Testis (tissue), 3 donors: ENCODE data around the gene IKZF3. TPM values are rescaled to one million over a fixed set of nuclear protein-coding genes. Genes with fewer than 3 reads are reported as not detected.

Experiments used
- DNase-seq: peaks from one replicate; pipeline ENCODE4 v3.0.0-alpha.2; 2019
- H3K27ac ChIP-seq, 2 donors: fragments of 200-600 bp; sonication (generic); one replicate each; pipeline ENCODE4 v1.5.1; 2019
- H3K27me3 ChIP-seq: fragments of 200-600 bp; sonication (generic); one replicate; pipeline ENCODE4 v1.5.1; 2019
- H3K36me3 ChIP-seq: fragments of 200-600 bp; sonication (generic); one replicate; pipeline ENCODE4 v1.5.1; 2017; ENCODE audit warnings: low read depth; ENCODE audit errors: missing control alignments
- H3K4me1 ChIP-seq: fragments of 200-600 bp; sonication (generic); one replicate; pipeline ENCODE4 v1.5.1; 2019
- H3K4me3 ChIP-seq, 2 donors: fragments of 200-600 bp; sonication (generic); one replicate each; pipeline ENCODE4 v1.5.1; 2017 to 2019
- H3K9me3 ChIP-seq: fragments of 200-600 bp; sonication (generic); one replicate; pipeline ENCODE4 v1.5.1; 2017
- POLR2A ChIP-seq: fragments of 450-650 bp; IDR thresholded peaks from one replicate; pipeline ENCODE4 v1.6.1; 2017; ENCODE audit warnings: antibody characterized with exemption, mild to moderate bottlenecking, moderate library complexity
- WGBS, 2 donors: methylation state at CpG; one replicate each; pipeline ENCODE4 v1.1.5; 2018; 5-methylcytosine and 5-hydroxymethylcytosine counted together
- intact Hi-C: fragments of 100-400 bp; cut with DNase I; formaldehyde crosslinking; loops from one replicate; pipeline ENCODE4 v1.15.1; 2023; ENCODE audit warnings: low total_unique reads
- polyA plus RNA-seq: library from polyadenylated mRNA; stranded (reverse); fragments of 350-450 nt; fragmentation: Illumina TruSeq; extraction: RNeasy Lipid Tissue Mini Kit (QIAGEN cat#74804); gene quantifications from one replicate; pipeline ENCODE4 v1.2.3, GENCODE V29; 2014; ENCODE audit warnings: low read depth, low replicate concordance; ENCODE audit not compliant: insufficient read depth
- total RNA-seq, 2 donors: library from RNA; depleted of rRNA; stranded (reverse); fragments of >200 nt; gene quantifications; one replicate each; pipeline ENCODE4 v1.2.3, GENCODE V29; 2016
- TF ChIP-seq, protein P1 (sequence below), 3 experiments: fragments of 450-650 bp in 2 of 3; fragments of 200-600 bp in 1 of 3; sonication (generic) in 1 of 3; IDR thresholded peaks; one replicate each; pipeline ENCODE4 v1.5.1; 2016 to 2019; ENCODE audit warnings: antibody characterized with exemption in 3 of 3, mild to moderate bottlenecking in 2 of 3, moderate library complexity in 1 of 3

Gene IKZF3
- total and polyA plus RNA-seq, 3 donors from 2014 or later = 1.9 to 3.8 (median 3.4) TPM

DNA sequence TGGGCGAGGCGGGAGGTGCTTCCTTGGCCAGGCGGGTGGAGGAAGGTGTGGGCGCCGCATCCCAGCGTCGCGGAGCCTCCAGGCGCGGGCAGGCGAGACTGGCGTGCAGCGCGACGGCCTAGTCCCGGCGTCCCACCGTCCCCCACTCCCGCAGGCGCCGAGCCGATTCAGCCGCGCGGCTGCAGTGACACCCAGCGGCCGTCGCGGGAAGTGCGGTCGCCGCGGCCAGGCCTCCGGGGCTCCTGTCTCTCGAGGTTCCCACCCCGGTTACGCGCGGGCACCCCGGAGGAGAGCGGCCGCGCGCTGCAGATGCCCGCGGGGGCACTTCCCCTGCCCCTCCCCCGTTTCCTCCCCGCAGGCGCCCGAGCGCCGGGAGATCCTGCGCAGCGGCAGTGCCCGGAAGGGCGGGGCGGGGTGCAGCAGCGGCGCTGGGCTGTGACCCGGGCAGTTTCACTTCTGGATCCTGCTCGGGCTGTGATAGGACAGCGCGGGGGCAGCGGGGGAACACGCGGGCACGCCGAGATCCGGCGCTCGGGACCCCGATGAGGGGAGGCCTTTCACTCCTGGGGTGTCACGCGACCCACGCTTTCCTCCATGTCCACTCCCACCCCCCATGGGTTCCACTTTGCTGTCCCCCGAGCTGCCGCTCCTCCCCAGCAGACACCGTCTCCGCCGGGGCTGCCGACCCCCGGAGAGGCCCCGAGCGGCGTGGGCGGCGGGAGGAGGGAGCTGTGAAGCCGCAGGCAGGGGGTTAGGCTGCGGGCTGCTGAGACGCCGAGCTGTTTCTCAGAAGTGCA lies 109.8 kb downstream of the IKZF3 start:
- DNase-seq = peak; percentile 90
- intact Hi-C loops = no loop called here

DNA sequence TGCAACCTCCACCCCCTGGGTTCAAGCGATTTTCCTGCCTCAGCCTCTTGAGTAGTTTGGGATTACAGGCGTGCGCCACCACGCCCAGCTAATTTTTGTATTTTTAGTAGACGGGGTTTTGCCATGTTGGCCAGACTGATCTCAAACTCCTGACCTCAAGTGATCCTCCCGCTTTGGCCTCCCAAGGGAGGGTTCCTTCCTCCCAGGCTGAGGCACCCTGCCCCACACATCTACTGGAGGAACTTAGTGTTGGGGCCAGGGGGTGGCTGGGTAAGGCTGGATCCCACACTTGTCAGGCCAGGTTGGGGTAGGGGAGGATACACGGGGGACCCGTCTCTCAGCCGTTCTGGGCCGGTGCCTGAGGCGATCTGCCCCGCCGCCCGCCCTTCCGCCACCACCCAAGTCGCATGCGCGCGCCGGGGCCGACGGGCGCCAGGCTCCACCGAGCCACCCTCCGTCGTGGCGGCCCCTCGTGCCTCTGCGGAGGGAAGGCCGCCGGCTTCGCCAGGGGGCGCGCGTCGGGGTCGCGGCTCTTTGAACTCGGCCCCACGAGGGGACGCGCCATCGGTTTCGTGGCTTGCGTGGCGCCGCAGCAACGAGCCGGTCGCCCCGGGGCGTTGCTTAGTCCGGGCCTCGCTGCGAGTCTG lies 110.5 kb downstream of the IKZF3 start:
- Histone ChIP-seq H3K4me1 (peaks cover 31% of the 10 kb centered on the region), H3K27ac (peak overlapping the region; percentile 34 to 90), H3K27me3 (no peaks in the 10 kb centered on the region), H3K9me3 (no peaks in the 10 kb centered on the region), H3K4me3 (peak overlapping the region; percentile 65 to 74), H3K36me3 (no peaks in the 10 kb centered on the region)
- 8 to 48% methylated on average over 6 to 55 of the region's 55 CpGs for WGBS, 2 donors
- TF ChIP-seq, protein P1, sequence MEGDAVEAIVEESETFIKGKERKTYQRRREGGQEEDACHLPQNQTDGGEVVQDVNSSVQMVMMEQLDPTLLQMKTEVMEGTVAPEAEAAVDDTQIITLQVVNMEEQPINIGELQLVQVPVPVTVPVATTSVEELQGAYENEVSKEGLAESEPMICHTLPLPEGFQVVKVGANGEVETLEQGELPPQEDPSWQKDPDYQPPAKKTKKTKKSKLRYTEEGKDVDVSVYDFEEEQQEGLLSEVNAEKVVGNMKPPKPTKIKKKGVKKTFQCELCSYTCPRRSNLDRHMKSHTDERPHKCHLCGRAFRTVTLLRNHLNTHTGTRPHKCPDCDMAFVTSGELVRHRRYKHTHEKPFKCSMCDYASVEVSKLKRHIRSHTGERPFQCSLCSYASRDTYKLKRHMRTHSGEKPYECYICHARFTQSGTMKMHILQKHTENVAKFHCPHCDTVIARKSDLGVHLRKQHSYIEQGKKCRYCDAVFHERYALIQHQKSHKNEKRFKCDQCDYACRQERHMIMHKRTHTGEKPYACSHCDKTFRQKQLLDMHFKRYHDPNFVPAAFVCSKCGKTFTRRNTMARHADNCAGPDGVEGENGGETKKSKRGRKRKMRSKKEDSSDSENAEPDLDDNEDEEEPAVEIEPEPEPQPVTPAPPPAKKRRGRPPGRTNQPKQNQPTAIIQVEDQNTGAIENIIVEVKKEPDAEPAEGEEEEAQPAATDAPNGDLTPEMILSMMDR (IDR thresholded peaks at IDR 0.05) = no peak
- TF ChIP-seq POLR2A = no peak
- intact Hi-C loops = no loop called here
- DNase-seq = peak; percentile 53

More for the DNA sequence above, 109.8 kb downstream of the IKZF3 start:
- Histone ChIP-seq H3K27me3 (no peaks in the 10 kb centered on the region), H3K9me3 (no peaks in the 10 kb centered on the region), H3K27ac (peak overlapping the region; percentile 34 to 90), H3K4me3 (peak overlapping the region; percentile 65 to 74), H3K4me1 (peaks cover 31% of the 10 kb centered on the region), H3K36me3 (no peaks in the 10 kb centered on the region)
- WGBS, 2 donors = 1% methylated on average over 87 of the region's 91 CpGs; no CpG with 5 or more reads in 1 of the 2 donors
- TF ChIP-seq, protein P1 (IDR thresholded peaks at IDR 0.05) = peak; percentile 97 to 99 (median 98)
- TF ChIP-seq POLR2A = no peak

GRCh38 chr17:39752241-39752881 lies 111.8 kb downstream of the IKZF3 start:
- no peaks in the 10 kb centered on the region for H3K9me3 ChIP-seq
- peaks cover 31% of the 10 kb centered on the region for H3K4me1 ChIP-seq
- H3K36me3 ChIP-seq = no peaks in the 10 kb centered on the region
- no peak overlapping the region for H3K4me3 ChIP-seq
- TF ChIP-seq, protein P1 (IDR thresholded peaks at IDR 0.05) = no peak
- TF ChIP-seq POLR2A = no peak
- peak; percentile 67 for DNase-seq
- H3K27me3 ChIP-seq = no peaks in the 10 kb centered on the region
- no peak overlapping the region for H3K27ac ChIP-seq
- intact Hi-C loops = no loop called here
- 71 to 73% methylated on average over 13 of the region's 13 CpGs for WGBS, 2 donors

DNA sequence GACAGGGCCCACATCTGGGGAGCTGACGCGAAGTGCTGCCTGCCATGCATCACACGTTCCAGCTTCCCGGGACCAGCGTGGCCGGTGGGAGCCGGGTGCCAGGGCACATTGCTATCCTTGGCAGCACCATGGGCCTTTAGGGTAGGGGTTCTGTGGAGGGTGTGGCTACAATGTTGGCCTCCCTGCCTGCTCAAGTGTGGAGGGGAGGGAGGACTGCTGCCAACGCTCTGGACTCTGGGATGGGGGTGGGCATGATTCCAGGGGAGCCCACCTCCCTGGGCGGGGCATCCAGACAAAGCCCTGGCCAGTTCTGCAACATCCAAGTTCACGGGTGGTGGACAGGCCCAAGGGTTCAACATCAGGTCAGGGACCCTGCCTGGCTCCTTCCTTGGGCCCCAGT lies 112.5 kb downstream of the IKZF3 start:
- H3K4me1 ChIP-seq = peaks cover 37% of the 10 kb centered on the region
- no peak overlapping the region for H3K27ac ChIP-seq
- intact Hi-C loops = no loop called here
- WGBS, 2 donors = 55 to 59% methylated on average over 9 to 10 of the region's 10 CpGs
- no peak for DNase-seq
- no peaks in the 10 kb centered on the region for H3K27me3 ChIP-seq
- H3K4me3 ChIP-seq = no peak overlapping the region
- TF ChIP-seq, protein P1 (IDR thresholded peaks at IDR 0.05) = no peak
- H3K9me3 ChIP-seq = no peaks in the 10 kb centered on the region
- H3K36me3 ChIP-seq = no peaks in the 10 kb centered on the region
